Measurements from ENCODE around the gene SLC5A11. TPM values are rescaled to one million over a fixed set of nuclear protein-coding genes. Genes with fewer than 3 reads are reported as not detected.

Gene SLC5A11
- total RNA-seq, 1 experiment from 2014 or later: 0.22 TPM

DNA sequence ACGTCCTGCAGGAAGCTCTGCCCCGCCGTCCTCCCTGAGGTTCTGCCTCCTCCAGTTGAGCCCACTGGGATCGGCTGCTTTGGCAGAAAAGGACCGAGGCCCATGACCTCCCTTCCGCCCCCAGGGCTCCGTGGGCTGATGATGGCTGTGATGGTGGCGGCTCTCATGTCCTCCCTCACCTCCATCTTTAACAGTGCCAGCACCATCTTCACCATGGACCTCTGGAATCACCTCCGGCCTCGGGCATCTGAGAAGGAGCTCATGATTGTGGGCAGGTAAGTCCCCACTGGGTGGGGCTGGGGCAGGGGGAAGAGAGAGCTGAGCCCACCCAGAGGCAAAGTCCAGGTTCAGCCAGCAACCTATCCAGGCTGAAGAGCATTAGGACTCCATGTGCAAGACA is 61.1 kb downstream of the SLC5A11 start:
- H3K27me3 Mint-ChIP-seq (ENCODE audit: low read depth): peaks cover 3% of the 10 kb centered on the region; the same call in 1 of the 2 replicates
- H2BK5ac ChIP-seq (ENCODE audit: insufficient read length, low read length): no peak overlapping the region
- H3K4me3 Mint-ChIP-seq: no peak overlapping the region
- H3K56ac ChIP-seq (ENCODE audit: insufficient read length, low read depth, low read length): no peak overlapping the region
- no peak overlapping the region for H3T11ph ChIP-seq (ENCODE audit: low read length)
- H3K23me2 ChIP-seq (ENCODE audit: insufficient read length, low read depth, low read length, poor library complexity, severe bottlenecking): no peaks in the 10 kb centered on the region
- no peak overlapping the region for H3K4me2 ChIP-seq (ENCODE audit: insufficient read depth, insufficient read length, low read length)
- H2AFZ ChIP-seq (ENCODE audit: low read length): no peak overlapping the region
- no peak overlapping the region for H3K18ac ChIP-seq (ENCODE audit: insufficient read length, low read depth, low read length)
- H4K5ac ChIP-seq (ENCODE audit: insufficient read length, low read depth, low read length): no peak overlapping the region
- no peak overlapping the region; a peak in 1 of 7 replicates for H3K27ac Mint-ChIP-seq
- TF ChIP-seq, protein P1, sequence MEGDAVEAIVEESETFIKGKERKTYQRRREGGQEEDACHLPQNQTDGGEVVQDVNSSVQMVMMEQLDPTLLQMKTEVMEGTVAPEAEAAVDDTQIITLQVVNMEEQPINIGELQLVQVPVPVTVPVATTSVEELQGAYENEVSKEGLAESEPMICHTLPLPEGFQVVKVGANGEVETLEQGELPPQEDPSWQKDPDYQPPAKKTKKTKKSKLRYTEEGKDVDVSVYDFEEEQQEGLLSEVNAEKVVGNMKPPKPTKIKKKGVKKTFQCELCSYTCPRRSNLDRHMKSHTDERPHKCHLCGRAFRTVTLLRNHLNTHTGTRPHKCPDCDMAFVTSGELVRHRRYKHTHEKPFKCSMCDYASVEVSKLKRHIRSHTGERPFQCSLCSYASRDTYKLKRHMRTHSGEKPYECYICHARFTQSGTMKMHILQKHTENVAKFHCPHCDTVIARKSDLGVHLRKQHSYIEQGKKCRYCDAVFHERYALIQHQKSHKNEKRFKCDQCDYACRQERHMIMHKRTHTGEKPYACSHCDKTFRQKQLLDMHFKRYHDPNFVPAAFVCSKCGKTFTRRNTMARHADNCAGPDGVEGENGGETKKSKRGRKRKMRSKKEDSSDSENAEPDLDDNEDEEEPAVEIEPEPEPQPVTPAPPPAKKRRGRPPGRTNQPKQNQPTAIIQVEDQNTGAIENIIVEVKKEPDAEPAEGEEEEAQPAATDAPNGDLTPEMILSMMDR (conservative IDR thresholded peaks at IDR 0.05): no peak
- H3K27me3 ChIP-seq (ENCODE audit: insufficient read depth, low read length): no peaks in the 10 kb centered on the region
- H3K9ac ChIP-seq (ENCODE audit: extremely low read depth, insufficient read length, low read length): no peak overlapping the region
- no peaks in the 10 kb centered on the region for H3K79me1 ChIP-seq (ENCODE audit: insufficient read depth, low read depth, low read length, poor library complexity, severe bottlenecking)
- H2AK5ac ChIP-seq (ENCODE audit: insufficient read length, low read length): no peak overlapping the region
- no peak overlapping the region for H2BK120ac ChIP-seq (ENCODE audit: low read depth, low read length, poor library complexity, severe bottlenecking)
- H3K14ac ChIP-seq (ENCODE audit: insufficient read depth, low read length): no peak overlapping the region
- 0 out of 4 replicates have a peak, but pooled peaks cover 0 to 3% of the 10 kb centered on the region in 2 experiments for H3K4me1 Mint-ChIP-seq
- no peaks in the 10 kb centered on the region for H3K36me3 Mint-ChIP-seq (ENCODE audit: insufficient read depth in 1 of 3, low read depth in 3 of 3)
- no peak overlapping the region for H2BK15ac ChIP-seq (ENCODE audit: low read depth, low read length)
- no peak overlapping the region for H4K8ac ChIP-seq (replicated peaks; ENCODE audit: insufficient read length, low read depth, low read length)
- H4K91ac ChIP-seq (ENCODE audit: insufficient read length, low read depth, low read length): no peak overlapping the region
- no peak overlapping the region for H2BK12ac ChIP-seq (ENCODE audit: insufficient read length, low read depth, low read length)
- H3K4me1 ChIP-seq (ENCODE audit: insufficient read depth, low read length): no peaks in the 10 kb centered on the region
- no peak overlapping the region for H3K23ac ChIP-seq (ENCODE audit: insufficient read length, low read depth, low read length)
- H3K4ac ChIP-seq (ENCODE audit: low read depth, low read length): no peak overlapping the region
- no peaks in the 10 kb centered on the region for H3K9me3 ChIP-seq (ENCODE audit: control insufficient read depth, low read depth, low read length)
- H3K27ac ChIP-seq (ENCODE audit: insufficient read length, low read depth, low read length): no peak overlapping the region
- no peaks in the 10 kb centered on the region for H3K9me3 Mint-ChIP-seq
- WGBS (ENCODE audit: extremely low coverage, insufficient read length, low lambda C conversion rate): no CpG with 5 or more reads among the region's 10 CpGs
- H4K20me1 ChIP-seq (ENCODE audit: control insufficient read depth, insufficient read depth, insufficient read length): no peaks in the 10 kb centered on the region
- H2BK20ac ChIP-seq (ENCODE audit: low read depth, low read length, poor library complexity, severe bottlenecking): no peak overlapping the region
- H3K79me2 ChIP-seq (ENCODE audit: insufficient read depth, low read length): no peaks in the 10 kb centered on the region
- DNase-seq: no peak

Data from H9 (cell line).